Stimulated activated CD8-positive, alpha-beta memory T cell treated with anti-CD3 and anti-CD28 coated beads, Interleukin-15, amount 100 ng/mL, for 4 hours (primary cell): ENCODE results near the gene URB1.
"Not testable (repeated sequence)": the region's sequence is repeated elsewhere in the genome, so short reads cannot be mapped to it uniquely, and the experiment has no call there.

Experiments
- DNase-seq, 2 donors: peaks; one replicate each; pipeline ENCODE4 v3.0.0-alpha.2; 2020; ENCODE audit warnings: low read depth in 2 of 2

Gene URB1

GRCh38 chr21:32411350-32412161 is 18.7 kb upstream of the URB1 start:
- peak; percentile 32 to 35 for DNase-seq

DNA sequence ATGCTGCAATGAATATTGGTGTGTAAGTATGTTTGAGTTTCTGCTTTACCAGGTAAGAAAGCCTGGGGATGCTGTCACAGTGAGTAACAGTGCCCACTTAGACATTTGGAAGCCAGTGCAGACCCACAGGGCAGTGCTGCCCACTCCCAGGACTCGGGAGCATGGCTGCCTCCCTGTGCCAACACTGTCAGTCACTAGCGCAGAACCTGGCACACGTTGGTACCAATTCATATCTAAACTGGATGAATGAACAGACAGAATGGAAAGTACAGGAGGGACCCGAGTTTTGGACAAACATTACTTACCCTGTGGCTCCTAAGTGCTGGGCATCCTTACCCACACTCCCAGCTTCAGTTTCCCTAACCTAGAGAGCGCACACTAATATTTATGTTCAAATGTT is 18.1 kb upstream of the URB1 start:
- DNase-seq: no peak

- no peak for DNase-seq
These were observed 17.5 kb upstream of the URB1 start for GRCh38 chr21:32410291-32410690.

DNA sequence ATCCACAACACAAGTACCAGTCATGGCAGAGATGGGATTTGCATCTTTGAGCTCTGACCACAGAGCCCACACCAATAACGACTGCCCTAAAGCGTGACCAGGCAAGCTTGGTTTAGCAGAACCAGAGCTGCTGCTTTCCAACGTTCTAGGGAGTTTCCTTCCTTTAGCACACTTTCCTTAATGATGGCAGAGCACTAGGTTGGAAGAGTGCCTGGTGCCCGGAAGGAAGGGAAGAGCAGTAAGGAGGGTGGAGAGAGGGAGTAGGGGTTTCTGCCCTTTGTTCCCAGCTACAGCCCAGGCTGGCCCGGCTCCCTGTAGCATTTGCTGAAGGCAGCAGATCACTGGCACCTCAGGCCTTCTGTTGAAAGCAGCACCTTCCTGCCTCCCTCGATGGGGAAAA is 13.6 kb upstream of the URB1 start:
- no peak for DNase-seq

- DNase-seq: peak in 1 of 2 donors; percentile 5
These were observed 10.5 kb upstream of the URB1 start for GRCh38 chr21:32403201-32403777.

DNA sequence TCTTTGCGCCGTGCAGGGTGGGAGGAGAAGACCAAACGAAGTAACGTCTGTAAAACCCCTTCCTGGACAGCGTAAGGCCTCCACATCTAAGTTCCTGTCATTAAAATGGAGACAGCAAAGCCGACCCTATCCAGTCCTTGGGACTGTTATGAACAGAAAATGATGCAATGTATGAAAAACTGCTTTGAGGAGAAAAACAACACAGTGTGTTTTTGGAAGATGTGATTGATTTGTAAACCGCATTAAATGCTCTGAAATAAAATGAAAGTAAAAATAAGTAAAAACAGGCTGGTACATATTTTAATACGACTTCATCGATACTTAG is 827 bp upstream of the URB1 start:
- DNase-seq: no peak

DNA sequence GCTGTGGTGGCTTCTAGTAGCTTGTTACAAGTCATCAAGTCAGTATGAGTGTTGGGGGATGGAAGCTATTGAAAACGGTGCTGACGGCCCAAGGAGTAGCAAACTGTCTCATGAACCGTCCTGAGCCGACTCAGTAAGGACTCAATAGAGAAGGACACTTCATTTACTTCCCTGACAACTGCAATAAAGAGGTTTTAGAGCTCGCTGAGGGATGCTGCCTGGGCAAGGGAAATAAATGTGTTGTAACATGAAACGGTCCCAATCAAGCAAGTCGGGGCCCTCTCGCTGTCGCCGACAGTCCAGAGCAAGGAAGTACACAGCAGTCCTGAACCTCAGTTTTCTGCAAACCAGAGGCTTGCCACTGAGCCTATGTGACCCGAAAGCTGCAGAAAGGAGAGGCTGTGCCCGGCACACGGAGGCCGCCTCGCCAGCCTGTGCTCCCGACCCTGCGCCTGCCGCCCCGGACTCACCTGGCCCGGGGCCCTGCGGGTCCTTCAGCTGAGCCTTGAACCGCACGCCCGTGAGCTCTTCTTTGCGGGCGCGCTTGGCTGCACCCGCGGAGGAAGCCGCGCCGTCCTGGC is 423 bp downstream of the URB1 start:
- DNase-seq: no peak

DNA sequence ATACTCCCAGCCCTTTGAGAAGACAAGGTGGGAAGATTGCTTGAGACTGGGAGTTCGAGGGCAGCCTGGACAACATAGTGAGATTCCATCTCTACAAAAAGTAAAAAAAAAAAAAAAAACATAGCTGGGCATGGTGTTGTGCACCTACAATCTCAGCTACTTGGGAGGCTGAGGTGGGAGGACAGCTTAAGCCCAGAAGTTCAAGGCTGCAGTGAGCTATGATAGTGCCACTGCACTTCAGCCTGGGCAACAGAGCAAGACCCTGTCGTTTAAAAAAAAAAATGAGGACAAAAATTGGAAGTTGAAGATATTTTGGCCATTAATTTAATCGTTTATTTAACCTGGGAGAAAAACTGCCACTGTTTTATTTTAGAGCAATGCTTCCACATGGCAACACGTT is 1.1 kb downstream of the URB1 start:
- DNase-seq: no peak

DNA sequence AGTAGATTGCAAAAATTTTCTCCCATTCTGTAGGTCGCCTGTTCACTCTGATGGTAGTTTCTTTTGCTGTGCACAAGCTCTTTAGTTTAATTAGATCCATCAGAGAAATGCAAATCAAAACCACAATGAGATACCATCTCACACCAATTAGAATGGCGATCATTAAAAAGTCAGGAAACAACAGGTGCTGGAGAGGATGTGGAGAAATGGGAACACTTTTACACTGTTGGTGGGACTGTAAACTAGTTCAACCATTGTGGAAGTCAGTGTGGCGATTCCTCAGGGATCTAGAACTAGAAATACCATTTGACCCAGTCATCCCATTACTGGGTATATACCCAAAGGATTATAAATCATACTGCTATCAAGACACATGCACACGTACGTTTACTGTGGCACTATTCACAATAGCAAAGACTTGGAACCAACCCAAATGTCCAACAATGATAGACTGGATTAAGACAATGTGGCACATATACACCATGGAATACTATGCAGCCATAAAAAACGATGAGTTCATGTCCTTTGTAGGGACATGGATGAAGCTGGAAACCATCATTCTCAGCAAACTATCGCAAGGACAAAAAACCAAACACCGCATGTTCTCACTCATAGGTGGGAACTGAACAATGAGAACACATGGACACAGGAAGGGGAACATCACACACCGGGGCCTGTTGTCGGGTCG is 2.1 kb downstream of the URB1 start:
- not testable (repeated sequence) for DNase-seq

DNA sequence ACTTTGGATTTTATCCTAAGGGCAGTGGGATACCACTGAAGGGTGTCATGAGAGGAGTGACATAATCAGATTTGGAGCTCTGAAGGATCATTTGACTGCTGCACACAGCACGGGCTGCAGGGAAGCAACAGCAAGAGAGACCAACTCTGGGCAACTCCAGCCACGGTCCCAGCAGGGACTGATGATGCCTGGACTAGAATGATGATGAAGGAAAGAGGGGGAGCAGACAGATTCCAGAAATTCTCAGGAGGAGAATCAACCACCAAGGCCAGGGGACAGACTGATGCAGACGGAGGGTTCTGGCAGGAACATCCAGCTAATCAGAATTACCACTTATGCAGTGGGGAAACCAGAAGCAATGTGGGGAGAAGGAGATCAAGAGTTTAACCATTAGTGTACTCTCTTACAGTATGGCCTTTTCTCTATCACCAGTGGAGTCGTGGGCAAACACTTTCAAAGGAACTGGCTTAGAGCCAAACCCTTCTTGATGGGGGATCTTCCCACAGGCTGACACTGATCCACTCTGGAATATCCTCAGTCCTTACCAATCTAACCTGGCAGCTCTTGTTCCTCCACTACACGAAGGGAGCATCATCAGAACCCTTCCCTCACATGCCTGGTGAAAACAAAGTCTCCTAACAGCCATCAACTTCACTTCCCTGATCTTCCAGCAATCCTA is 3.3 kb downstream of the URB1 start:
- no peak for DNase-seq

- DNase-seq: no peak
These were observed 4.5 kb downstream of the URB1 start for GRCh38 chr21:32388306-32388705.

- no peak for DNase-seq
These were observed 5.7 kb downstream of the URB1 start for GRCh38 chr21:32387151-32387550.

DNA sequence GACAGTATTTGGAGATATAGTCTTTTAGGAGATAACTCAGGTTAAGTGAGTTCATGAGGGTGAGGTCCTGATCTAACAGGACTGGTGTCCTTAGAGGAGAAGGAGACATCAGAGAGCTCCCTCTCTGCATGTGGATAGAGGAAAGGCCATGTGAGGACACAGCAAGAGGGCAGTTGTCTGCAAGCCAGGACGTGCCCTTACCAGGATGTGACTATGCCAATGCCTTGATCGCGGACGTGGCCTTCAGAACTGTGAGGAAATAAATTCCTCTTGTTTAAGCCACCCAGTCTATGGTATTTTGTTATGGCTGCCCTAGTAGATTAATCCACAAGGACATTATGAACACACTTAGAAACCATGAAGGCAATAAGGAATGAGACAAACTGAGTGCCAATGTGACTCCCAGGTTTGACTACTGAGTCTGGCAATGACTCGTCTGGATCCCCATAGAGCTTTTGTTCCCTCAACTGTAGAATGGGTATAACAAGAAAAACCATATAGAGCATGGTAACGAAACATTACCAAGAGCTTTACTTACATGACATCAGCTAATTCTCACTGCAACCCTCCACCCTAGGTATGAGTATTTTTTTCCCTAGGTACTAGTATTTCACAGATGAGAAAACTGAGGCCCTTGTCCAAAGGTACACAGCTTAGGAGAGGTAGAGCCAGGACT is 6.5 kb downstream of the URB1 start:
- no peak for DNase-seq

GRCh38 chr21:32383812-32384211 is 9.0 kb downstream of the URB1 start:
- no peak for DNase-seq

GRCh38 chr21:32382108-32382644 is 10.6 kb downstream of the URB1 start:
- no peak for DNase-seq

- DNase-seq: no peak
These were observed 11.2 kb downstream of the URB1 start for GRCh38 chr21:32381571-32381970.

GRCh38 chr21:32380940-32381339 is 11.9 kb downstream of the URB1 start:
- DNase-seq: no peak

- no peak for DNase-seq
These were observed 13.9 kb downstream of the URB1 start for GRCh38 chr21:32378956-32379355.

DNA sequence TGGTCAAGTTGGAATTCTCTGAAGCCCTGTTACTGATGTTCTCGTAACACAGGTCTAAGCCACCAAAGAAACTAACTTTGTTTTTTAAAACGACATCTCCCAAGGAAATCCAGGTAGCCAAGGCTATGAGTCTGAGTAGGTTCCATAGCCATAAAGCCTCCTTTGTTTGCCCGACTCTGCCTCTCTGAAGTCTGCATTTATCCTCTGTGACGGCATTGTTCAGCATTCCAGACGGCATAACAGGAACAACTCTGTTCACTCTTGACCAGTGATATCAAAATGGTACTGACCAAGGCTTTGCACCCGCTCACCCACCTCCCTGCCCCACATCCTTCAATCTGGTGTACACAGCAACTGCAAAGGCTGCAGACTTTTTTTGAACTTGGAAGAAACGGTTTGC is 14.8 kb downstream of the URB1 start:
- DNase-seq: no peak

DNA sequence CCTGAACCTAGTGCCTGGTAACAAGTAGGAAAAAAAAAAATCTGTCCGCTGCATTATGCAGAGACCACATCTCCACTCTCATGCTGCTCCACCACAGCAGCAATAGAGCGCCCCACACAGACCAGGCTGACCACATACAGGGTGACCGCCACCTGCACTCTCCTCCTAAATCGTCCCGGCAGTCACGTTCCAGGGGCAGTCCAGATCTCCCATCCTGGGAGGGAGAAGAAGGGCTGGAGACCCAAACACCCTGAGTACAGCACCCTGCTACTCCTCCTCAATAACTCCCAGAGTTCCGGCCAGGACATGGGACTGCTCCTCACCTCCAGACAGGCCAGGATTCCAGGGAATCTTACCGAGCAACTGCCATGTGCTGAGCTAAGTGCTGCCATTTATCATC is 15.3 kb downstream of the URB1 start:
- DNase-seq: no peak

GRCh38 chr21:32372755-32373154 is 20.1 kb downstream of the URB1 start:
- DNase-seq: no peak
